CD4-positive, alpha-beta memory T cell (primary cell): Measurements from ENCODE around the gene ZNF385D. TPM values are rescaled to one million over a fixed set of nuclear protein-coding genes. Genes with fewer than 3 reads are reported as not detected.

Source experiments
- CTCF ChIA-PET: fragments of 350-600 bp; sonication (Branson Sonifier 250); formaldehyde crosslinking; loops from one replicate; lab custom pipeline; 2021; ENCODE audit warnings: inconsistent platforms; ENCODE audit not compliant: partially characterized antibody; lab: Charles Lee
- POLR2A ChIA-PET: fragments of 350-600 bp; sonication (Branson Sonifier 250); formaldehyde crosslinking; loops from one replicate; lab custom pipeline; 2021; ENCODE audit not compliant: partially characterized antibody; lab: Charles Lee
- DNase-seq, 5 donors: peaks; one replicate each; pipeline versions ENCODE4 v3.0.0 to v3.0.0-alpha.2; 2020 to 2022; ENCODE audit warnings: mixed read lengths in 1 of 5
- H3K27ac ChIP-seq: one replicate; pipeline ENCODE4 v1.7.0; 2013; ENCODE audit warnings: low read depth, low read length
- H3K27me3 ChIP-seq: 2 replicates; pipeline ENCODE4 v1.7.0; 2013; ENCODE audit warnings: mild to moderate bottlenecking, low read length, moderate library complexity; ENCODE audit not compliant: insufficient read depth
- H3K36me3 ChIP-seq: 2 replicates; pipeline ENCODE4 v1.7.0; 2013; ENCODE audit warnings: mild to moderate bottlenecking, low read length, moderate library complexity; ENCODE audit not compliant: insufficient read depth
- H3K4me1 ChIP-seq: 2 replicates; pipeline ENCODE4 v1.7.0; 2013; ENCODE audit warnings: mild to moderate bottlenecking, low read length, moderate library complexity; ENCODE audit not compliant: insufficient read depth
- H3K4me3 ChIP-seq, 2 donors: one replicate each; pipeline ENCODE4 v1.7.0; 2013; ENCODE audit warnings: low read length in 2 of 2, mild to moderate bottlenecking in 1 of 2
- H3K9me3 ChIP-seq, 2 donors: one replicate each; pipeline ENCODE4 v1.7.0; 2013; ENCODE audit warnings: low read length in 2 of 2, control low read depth in 1 of 2; ENCODE audit not compliant: control insufficient read depth in 1 of 2
- H3K27ac Mint-ChIP-seq, 7 donors: one replicate each; pipeline ENCODE4 v1.8.0; 2020 to 2021; ENCODE audit warnings: mixed read lengths in 7 of 7, mild to moderate bottlenecking in 6 of 7, inconsistent platforms in 3 of 7, moderate library complexity in 3 of 7
- H3K27me3 Mint-ChIP-seq, 2 donors: one replicate each; pipeline ENCODE4 v1.8.0; 2020 to 2021; ENCODE audit warnings: mixed read lengths in 2 of 2
- H3K36me3 Mint-ChIP-seq, 2 donors: one replicate each; pipeline ENCODE4 v1.8.0; 2020 to 2021; ENCODE audit warnings: mixed read lengths in 2 of 2, inconsistent platforms in 1 of 2, mild to moderate bottlenecking in 1 of 2
- H3K4me1 Mint-ChIP-seq, 4 donors: one replicate each; pipeline ENCODE4 v1.8.0; 2020 to 2021; ENCODE audit warnings: mixed read lengths in 4 of 4, mild to moderate bottlenecking in 1 of 4
- H3K4me3 Mint-ChIP-seq, 8 donors: one replicate each; pipeline ENCODE4 v1.8.0; 2020 to 2021; ENCODE audit warnings: mixed read lengths in 8 of 8, mild to moderate bottlenecking in 7 of 8, moderate library complexity in 6 of 8, inconsistent platforms in 3 of 8
- H3K9me3 Mint-ChIP-seq, 8 donors: one replicate each; pipeline ENCODE4 v1.8.0; 2020 to 2021; ENCODE audit warnings: mixed read lengths in 8 of 8, mild to moderate bottlenecking in 5 of 8, inconsistent platforms in 3 of 8, moderate library complexity in 1 of 8
- intact Hi-C: fragments of 100-400 bp; cut with micrococcal nuclease; formaldehyde crosslinking; loops from one replicate; pipeline ENCODE4 v1.15.1; 2023
- polyA plus RNA-seq, 2 donors: library from polyadenylated mRNA; unstranded; fragments of 300-500 nt; fragmentation: Illumina TruSeq; gene quantifications; one replicate each; pipeline ENCODE4 v1.2.3, GENCODE V29; 2021
- total RNA-seq, 2 experiments: library from RNA; stranded (reverse); gene quantifications; one replicate each; pipeline ENCODE4 v1.2.3, GENCODE V29; 2021

ZNF385D gene
- total and polyA plus RNA-seq, 4 experiments from 2014 or later: not detected

DNA sequence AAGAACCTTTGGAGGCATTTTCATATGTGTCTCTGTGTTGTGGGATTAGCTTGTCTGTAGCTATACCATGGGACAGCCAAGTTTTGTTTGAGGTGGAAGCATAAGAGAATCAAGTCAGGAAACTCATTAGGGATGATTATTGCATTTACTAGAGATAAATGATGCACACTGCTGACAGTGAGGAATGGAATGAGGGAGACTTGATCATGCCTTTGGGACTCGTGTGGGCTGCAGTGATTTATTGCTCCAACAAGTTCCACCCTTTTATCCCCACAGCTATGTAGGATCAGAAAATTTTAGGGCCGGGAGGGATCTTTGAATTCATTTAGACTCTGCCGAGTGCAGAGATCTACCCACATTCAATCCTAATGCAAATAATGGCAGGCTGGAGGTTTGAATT, 16.3 kb downstream of the ZNF385D start:
- no peak for DNase-seq
- ChIA-PET POLR2A (no interaction called here), CTCF (no interaction called here)
- no peak overlapping the region for H3K27ac ChIP-seq
- no peaks in the 10 kb centered on the region for H3K36me3 ChIP-seq
- no peaks in the 10 kb centered on the region for H3K36me3 Mint-ChIP-seq
- peaks cover 0 to 23% (median 7%) of the 10 kb centered on the region in 8 donors for H3K9me3 Mint-ChIP-seq
- H3K4me3 ChIP-seq: no peak overlapping the region
- H3K27ac Mint-ChIP-seq: no peak overlapping the region
- no peaks in the 10 kb centered on the region for H3K27me3 ChIP-seq
- no peaks in the 10 kb centered on the region for H3K27me3 Mint-ChIP-seq
- H3K9me3 ChIP-seq: no peaks in the 10 kb centered on the region
- H3K4me1 ChIP-seq: no peaks in the 10 kb centered on the region
- H3K4me3 Mint-ChIP-seq: no peak overlapping the region
- intact Hi-C loops: no loop called here
- H3K4me1 Mint-ChIP-seq: no peaks in the 10 kb centered on the region

DNA sequence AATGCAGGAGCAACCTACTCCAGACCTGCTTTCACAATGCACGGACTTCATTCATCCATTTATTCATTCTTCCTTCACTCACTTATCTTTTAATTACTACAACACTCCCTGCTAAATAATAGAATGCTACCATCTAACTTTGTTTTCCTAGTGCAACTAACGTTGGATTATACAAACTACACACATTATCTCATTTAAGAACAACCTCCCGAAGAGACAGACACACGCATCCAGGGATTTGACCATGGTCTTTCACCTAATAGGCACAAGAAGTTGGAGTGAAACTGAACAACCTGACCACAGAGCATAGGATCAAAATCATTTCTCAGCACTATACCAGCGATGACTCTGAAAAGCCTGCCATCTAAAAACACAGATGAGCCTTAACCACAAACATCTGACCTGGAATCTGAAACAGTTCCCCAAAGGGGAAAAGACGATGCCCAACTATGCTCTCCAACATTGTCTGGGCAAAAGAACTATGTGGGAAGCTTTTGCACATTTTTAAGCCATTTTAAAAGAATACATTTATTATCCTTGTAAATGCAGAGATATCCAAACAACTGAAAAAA, 21.0 kb downstream of the ZNF385D start:
- H3K27ac ChIP-seq: no peak overlapping the region
- no peak overlapping the region for H3K27ac Mint-ChIP-seq
- H3K9me3 ChIP-seq: no peaks in the 10 kb centered on the region
- H3K27me3 ChIP-seq: no peaks in the 10 kb centered on the region
- H3K36me3 ChIP-seq: no peaks in the 10 kb centered on the region
- H3K27me3 Mint-ChIP-seq: no peaks in the 10 kb centered on the region
- no peaks in the 10 kb centered on the region for H3K36me3 Mint-ChIP-seq
- no peak overlapping the region for H3K4me3 Mint-ChIP-seq
- POLR2A ChIA-PET: no interaction called here
- CTCF ChIA-PET: no interaction called here
- H3K4me1 Mint-ChIP-seq: no peaks in the 10 kb centered on the region
- H3K4me3 ChIP-seq: no peak overlapping the region
- H3K9me3 Mint-ChIP-seq: peaks cover 8 to 28% (median 13%) of the 10 kb centered on the region in 8 donors
- DNase-seq: no peak
- intact Hi-C loops: no loop called here
- H3K4me1 ChIP-seq: no peaks in the 10 kb centered on the region

DNA sequence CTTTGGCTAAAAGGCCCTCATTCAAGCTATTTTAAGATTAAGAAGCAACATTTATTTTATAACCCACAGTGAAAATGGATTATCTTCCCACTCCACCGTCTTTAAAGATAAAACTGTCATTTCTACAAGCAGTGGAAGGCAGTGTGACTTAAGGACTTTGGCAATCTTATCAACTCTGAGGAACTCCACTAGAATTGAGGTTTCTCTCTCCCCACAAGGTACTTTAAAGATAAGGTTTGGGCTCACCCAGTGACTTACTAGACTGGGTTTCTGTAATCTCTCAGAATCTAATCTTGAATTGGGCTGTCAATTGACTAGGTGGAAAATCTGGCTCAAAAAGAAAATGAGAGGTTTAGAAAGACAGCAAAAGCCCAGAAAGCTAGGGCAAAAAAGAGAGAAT, 21.7 kb downstream of the ZNF385D start:
- Histone ChIP-seq H3K4me3 (no peak overlapping the region), H3K27me3 (no peaks in the 10 kb centered on the region), H3K4me1 (no peaks in the 10 kb centered on the region), H3K36me3 (no peaks in the 10 kb centered on the region), H3K9me3 (no peaks in the 10 kb centered on the region), H3K27ac (no peak overlapping the region)
- H3K4me3 Mint-ChIP-seq: no peak overlapping the region
- CTCF ChIA-PET: no interaction called here
- POLR2A ChIA-PET: no interaction called here
- H3K27ac Mint-ChIP-seq: no peak overlapping the region
- H3K27me3 Mint-ChIP-seq: no peaks in the 10 kb centered on the region
- H3K4me1 Mint-ChIP-seq: no peaks in the 10 kb centered on the region
- intact Hi-C loops: no loop called here
- H3K9me3 Mint-ChIP-seq: peaks cover 5 to 30% (median 16%) of the 10 kb centered on the region in 8 donors
- DNase-seq: no peak
- no peaks in the 10 kb centered on the region for H3K36me3 Mint-ChIP-seq

DNA sequence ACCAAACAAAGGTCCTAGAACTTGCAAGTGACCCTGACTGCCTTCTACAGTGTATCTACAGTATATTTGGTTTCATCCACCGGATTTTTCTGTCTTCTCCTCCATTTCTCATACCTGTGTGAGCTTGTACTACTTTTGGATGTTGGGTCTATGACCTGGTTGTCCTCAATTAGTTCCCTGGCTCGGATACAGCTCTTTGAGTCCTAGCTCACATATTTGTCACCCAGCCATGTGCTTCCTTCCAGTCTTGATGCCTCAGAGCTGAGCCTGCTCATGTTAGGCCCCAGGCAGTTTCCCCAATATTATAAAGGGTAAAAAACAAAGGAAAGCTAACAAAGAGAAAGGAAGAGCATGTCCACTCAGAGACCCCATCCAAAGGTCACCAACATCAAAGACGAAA, 28.2 kb downstream of the ZNF385D start:
- H3K27me3 ChIP-seq: no peaks in the 10 kb centered on the region
- Mint-ChIP-seq H3K9me3 (peaks cover 7 to 39% (median 22%) of the 10 kb centered on the region in 8 donors), H3K36me3 (no peaks in the 10 kb centered on the region), H3K27me3 (no peaks in the 10 kb centered on the region), H3K4me1 (no peaks in the 10 kb centered on the region), H3K27ac (no peak overlapping the region), H3K4me3 (no peak overlapping the region)
- no peak for DNase-seq
- no peaks in the 10 kb centered on the region for H3K9me3 ChIP-seq
- H3K4me3 ChIP-seq: no peak overlapping the region
- POLR2A ChIA-PET: no interaction called here
- H3K27ac ChIP-seq: no peak overlapping the region
- no peaks in the 10 kb centered on the region for H3K36me3 ChIP-seq
- no peaks in the 10 kb centered on the region for H3K4me1 ChIP-seq
- intact Hi-C loops: no loop called here
- CTCF ChIA-PET: no interaction called here

DNA sequence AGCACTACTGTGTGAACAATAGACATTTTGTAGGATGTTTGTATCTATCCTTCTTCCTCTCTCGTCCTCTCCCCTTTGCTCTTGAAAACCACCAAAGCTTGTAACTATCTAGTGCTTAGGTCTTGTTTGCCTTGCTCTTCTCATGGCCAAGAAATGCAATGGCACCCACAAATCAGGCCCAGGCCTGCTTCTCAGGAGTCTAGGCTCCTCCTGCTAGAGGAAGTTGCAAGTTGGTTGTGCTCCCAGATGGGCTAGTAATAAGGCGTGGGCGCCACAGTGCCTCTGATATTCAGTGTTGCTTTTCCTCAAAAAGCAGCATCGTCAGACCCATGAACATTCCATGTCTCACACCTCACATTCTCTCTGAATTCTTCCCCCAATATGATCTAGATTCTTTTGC, 28.7 kb downstream of the ZNF385D start:
- no peak overlapping the region for H3K27ac Mint-ChIP-seq
- no peaks in the 10 kb centered on the region for H3K36me3 Mint-ChIP-seq
- H3K9me3 Mint-ChIP-seq: peaks cover 7 to 43% (median 21%) of the 10 kb centered on the region in 8 donors
- DNase-seq: no peak
- Histone ChIP-seq H3K4me1 (no peaks in the 10 kb centered on the region), H3K9me3 (no peaks in the 10 kb centered on the region), H3K36me3 (no peaks in the 10 kb centered on the region), H3K27me3 (no peaks in the 10 kb centered on the region), H3K4me3 (no peak overlapping the region), H3K27ac (no peak overlapping the region)
- intact Hi-C loops: no loop called here
- H3K4me3 Mint-ChIP-seq: peak overlapping the region in 1 of 8 donors; percentile 47
- ChIA-PET CTCF (no interaction called here), POLR2A (no interaction called here)
- H3K4me1 Mint-ChIP-seq: no peaks in the 10 kb centered on the region
- no peaks in the 10 kb centered on the region for H3K27me3 Mint-ChIP-seq

DNA sequence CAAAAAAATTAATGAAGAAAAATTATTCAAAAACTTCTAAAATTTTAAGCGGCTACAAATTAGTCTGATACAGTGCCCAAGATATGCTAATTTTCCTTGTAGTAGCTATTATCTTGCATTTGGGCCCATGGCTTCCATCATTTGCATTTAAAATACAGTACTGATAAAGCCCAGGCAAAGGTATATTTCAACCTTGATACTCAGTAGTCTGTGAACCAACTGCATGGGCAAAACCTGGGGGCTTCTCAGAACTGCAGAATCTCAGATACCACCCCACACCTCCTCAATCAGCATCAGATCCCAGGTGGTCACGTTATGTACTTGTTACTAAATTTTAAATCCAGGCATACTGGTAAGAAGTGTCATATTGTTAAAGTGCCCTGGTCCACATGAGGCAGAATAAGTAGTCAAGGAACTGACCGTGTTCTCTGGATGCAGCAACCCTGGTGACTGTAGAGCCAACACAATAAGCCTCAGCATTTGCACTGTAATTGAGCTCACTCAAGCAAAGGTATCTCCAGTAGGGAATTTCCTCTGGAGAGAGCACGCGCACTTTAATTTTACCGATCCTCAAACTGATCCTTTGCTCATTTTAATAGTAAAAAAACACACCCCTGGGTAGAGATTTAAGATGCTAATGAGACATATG, 31.9 kb downstream of the ZNF385D start:
- no peaks in the 10 kb centered on the region for H3K9me3 ChIP-seq
- no peak overlapping the region for H3K27ac Mint-ChIP-seq
- no peak for DNase-seq
- no peak overlapping the region for H3K4me3 ChIP-seq
- no peaks in the 10 kb centered on the region for H3K36me3 ChIP-seq
- no peaks in the 10 kb centered on the region for H3K27me3 ChIP-seq
- no peak overlapping the region for H3K27ac ChIP-seq
- intact Hi-C loops: no loop called here
- CTCF ChIA-PET: no interaction called here
- peaks cover 2 to 36% (median 13%) of the 10 kb centered on the region in 8 donors for H3K9me3 Mint-ChIP-seq
- no peaks in the 10 kb centered on the region for H3K27me3 Mint-ChIP-seq
- H3K4me1 Mint-ChIP-seq: no peaks in the 10 kb centered on the region
- H3K4me3 Mint-ChIP-seq: no peak overlapping the region
- H3K4me1 ChIP-seq: no peaks in the 10 kb centered on the region
- POLR2A ChIA-PET: no interaction called here
- H3K36me3 Mint-ChIP-seq: no peaks in the 10 kb centered on the region

DNA sequence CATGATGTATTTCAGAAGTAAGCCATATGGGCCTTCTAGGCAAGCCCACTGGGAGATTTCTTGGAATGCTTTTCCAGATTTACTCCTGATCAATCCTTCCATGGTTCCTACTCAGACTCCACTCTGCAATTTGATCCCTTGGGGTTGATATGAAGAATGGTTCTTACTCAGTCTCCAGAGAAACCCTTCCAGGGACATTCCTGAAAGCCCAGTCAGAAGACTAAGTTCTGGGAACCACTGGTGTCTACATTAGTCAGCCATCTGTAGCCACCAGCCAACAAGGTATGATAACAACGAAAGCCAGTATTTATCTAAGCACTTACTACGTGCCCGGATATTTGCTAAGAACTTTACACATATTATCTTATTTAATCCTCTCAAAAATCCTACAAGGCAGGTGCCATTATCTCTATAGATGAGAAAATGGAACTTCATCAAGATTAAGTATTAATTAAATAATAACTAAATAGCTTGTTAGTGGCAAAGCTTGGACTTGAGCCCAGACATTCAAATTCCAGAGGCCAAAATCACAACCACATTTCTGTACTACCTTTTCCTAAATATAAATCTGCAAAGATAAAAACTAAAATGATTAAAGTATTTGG, 32.7 kb downstream of the ZNF385D start:
- no peaks in the 10 kb centered on the region for H3K27me3 Mint-ChIP-seq
- POLR2A ChIA-PET: no interaction called here
- no peaks in the 10 kb centered on the region for H3K4me1 ChIP-seq
- H3K4me1 Mint-ChIP-seq: no peaks in the 10 kb centered on the region
- intact Hi-C loops: no loop called here
- H3K9me3 Mint-ChIP-seq: peaks cover 2 to 28% (median 13%) of the 10 kb centered on the region in 8 donors
- H3K4me3 Mint-ChIP-seq: no peak overlapping the region
- no peaks in the 10 kb centered on the region for H3K27me3 ChIP-seq
- H3K27ac Mint-ChIP-seq: no peak overlapping the region
- CTCF ChIA-PET: no interaction called here
- DNase-seq: no peak
- no peaks in the 10 kb centered on the region for H3K9me3 ChIP-seq
- no peak overlapping the region for H3K4me3 ChIP-seq
- no peaks in the 10 kb centered on the region for H3K36me3 ChIP-seq
- H3K36me3 Mint-ChIP-seq: no peaks in the 10 kb centered on the region
- no peak overlapping the region for H3K27ac ChIP-seq
